Mononuclear cell (primary cell): ENCODE measurements around the gene SPC25. TPM values are rescaled to one million over a fixed set of nuclear protein-coding genes. Genes with fewer than 3 reads are reported as not detected.
"Not testable (repeated sequence)": the region's sequence is repeated elsewhere in the genome, so short reads cannot be mapped to it uniquely, and the experiment has no call there.

Source experiments
- H3K27me3 ChIP-seq: 2 replicates; pipeline ENCODE4 v1.6.0; 2011; ENCODE audit warnings: low read length, control low read depth; ENCODE audit not compliant: insufficient read depth
- H3K4me1 ChIP-seq: 2 replicates; pipeline ENCODE4 v1.5.1; 2011; ENCODE audit warnings: mild to moderate bottlenecking, low read length, control low read depth; ENCODE audit not compliant: insufficient read depth
- H3K4me3 ChIP-seq: 2 replicates; pipeline ENCODE4 v1.5.1; 2011; ENCODE audit warnings: mild to moderate bottlenecking, low read length, moderate library complexity
- H3K9me3 ChIP-seq: 2 replicates; pipeline ENCODE4 v1.5.1; 2011; ENCODE audit warnings: low read depth, mild to moderate bottlenecking, control low read depth, low read length
- total RNA-seq: library from RNA; depleted of rRNA; stranded (reverse); fragments of >200 nt; gene quantifications from one replicate; pipeline ENCODE4 v1.2.3, GENCODE V29; 2012

Gene SPC25
- 1.3 TPM for total RNA-seq

- H3K9me3 ChIP-seq, result no peaks in the 10 kb centered on the region
- H3K27me3 ChIP-seq, result no peaks in the 10 kb centered on the region
- peaks cover 11% of the 10 kb centered on the region for H3K4me1 ChIP-seq
- peak within 1 kb of the TSS; percentile 46 for H3K4me3 ChIP-seq
These were observed at the start of gene SPC25 for GRCh38 chr2:168890006-168890782. TSS of gene SPC25 (minus strand) at chr2:168890430. CDS start at chr2:168889519, 911 bp downstream.

- Histone ChIP-seq H3K4me1 (no peaks in the 10 kb centered on the region), H3K4me3 (no peak overlapping the region), H3K27me3 (no peaks in the 10 kb centered on the region), H3K9me3 (no peaks in the 10 kb centered on the region)
These were observed 49.7 kb upstream of the SPC25 start for GRCh38 chr2:168939918-168940317.

DNA sequence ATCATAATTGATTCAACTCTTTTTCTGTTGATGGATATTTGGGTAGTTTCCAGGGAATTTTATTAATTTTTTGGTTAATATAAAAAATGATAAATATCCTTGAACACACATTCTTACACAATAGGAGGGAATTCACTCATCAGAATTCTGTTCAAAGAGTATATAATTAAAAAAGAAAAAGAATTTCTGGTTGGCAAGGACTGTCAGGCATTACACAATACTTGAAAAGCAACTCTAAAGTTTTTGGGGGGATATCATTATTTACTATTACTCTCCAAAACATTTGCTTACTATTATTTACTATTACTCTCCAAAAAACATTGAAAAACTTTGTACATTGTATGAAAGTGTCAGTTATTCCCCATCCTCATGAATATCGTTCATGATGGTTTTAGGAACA, 48.8 kb upstream of the SPC25 start:
- Histone ChIP-seq H3K4me1 (no peaks in the 10 kb centered on the region), H3K9me3 (no peaks in the 10 kb centered on the region), H3K27me3 (no peaks in the 10 kb centered on the region), H3K4me3 (no peak overlapping the region)

DNA sequence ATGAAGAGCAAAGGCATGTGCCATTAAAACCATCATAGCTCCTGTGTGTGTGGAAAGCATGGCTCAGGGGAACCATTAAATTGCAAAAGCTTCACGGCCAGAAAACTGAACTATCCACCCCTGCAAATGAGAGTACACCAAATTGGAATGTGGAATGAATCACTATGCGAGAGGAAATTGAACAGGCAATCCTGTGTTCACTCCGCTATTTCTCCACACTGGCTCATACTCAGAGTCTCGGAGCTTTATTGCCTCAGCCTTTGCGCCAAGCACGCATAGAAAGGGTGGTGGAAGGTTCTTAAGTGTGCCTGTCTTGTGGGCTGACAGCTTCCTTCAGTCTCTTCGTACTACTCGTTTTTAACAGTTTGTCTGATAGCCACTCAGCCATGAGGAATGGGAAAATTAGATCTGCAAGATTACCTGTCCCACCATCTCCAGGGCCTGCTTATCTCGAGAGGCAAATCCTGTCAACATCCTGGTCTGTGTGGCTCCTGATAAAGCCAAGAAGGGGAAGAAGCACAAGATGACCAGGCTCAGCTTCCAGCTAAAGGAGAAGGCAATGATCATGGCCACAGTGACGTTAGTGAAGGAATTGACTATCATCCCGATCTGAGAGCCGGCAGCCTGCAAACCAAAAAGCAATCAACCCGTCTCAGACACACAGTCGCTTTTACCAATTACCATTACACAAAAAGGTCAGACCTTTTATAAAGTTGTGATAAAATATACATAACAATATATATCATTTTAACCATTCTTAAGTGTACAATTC, 45.8 kb upstream of the SPC25 start:
- no peaks in the 10 kb centered on the region for H3K27me3 ChIP-seq
- no peaks in the 10 kb centered on the region for H3K4me1 ChIP-seq
- no peaks in the 10 kb centered on the region for H3K9me3 ChIP-seq
- H3K4me3 ChIP-seq, result peak overlapping the region; percentile 8

DNA sequence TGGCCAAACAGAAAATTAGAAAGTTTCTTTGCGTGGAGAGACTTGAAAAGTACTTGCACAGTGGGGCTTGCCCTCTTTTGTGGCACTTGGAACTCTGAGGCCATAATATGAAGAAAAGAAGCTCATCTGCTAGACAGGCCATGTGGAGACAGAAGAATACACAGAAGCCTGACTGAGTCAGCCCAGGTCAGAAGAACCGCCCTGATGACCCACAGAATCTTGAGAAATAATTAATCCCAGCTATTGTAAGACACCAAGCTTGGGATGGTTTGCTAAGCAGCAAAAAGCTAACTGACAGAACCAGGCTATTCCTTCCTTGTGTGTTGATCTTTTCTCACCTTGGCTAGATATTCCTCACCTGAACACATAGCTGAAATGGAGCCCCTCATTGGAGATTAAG, 44.6 kb upstream of the SPC25 start:
- H3K4me1 ChIP-seq, result no peaks in the 10 kb centered on the region
- H3K4me3 ChIP-seq, result no peak overlapping the region
- no peaks in the 10 kb centered on the region for H3K27me3 ChIP-seq
- H3K9me3 ChIP-seq, result no peaks in the 10 kb centered on the region

- H3K4me3 ChIP-seq, H3K9me3 ChIP-seq, H3K4me1 ChIP-seq, H3K27me3 ChIP-seq: not testable (repeated sequence)
These were observed 41.9 kb upstream of the SPC25 start for GRCh38 chr2:168932174-168932573.

DNA sequence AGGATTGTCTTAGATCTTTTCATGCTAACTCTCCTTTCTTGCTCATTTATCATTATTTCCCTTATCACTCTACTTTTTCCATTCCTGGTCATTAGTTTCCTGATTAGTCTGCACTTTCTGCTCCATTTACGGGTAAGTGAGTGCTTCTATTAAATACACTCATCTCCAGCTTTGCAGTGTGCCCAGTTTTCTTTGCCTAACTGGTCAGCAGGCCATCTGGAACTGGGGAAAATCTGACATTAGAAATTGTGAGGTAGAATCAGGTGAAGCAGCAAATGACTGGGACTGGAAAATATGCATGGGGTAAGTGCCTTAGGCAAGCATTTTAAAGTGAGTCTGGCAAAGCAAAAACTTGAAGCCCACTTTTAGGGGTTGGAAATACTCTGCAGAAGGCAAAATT, 40.0 kb upstream of the SPC25 start:
- H3K9me3 ChIP-seq, result no peaks in the 10 kb centered on the region
- no peaks in the 10 kb centered on the region for H3K27me3 ChIP-seq

DNA sequence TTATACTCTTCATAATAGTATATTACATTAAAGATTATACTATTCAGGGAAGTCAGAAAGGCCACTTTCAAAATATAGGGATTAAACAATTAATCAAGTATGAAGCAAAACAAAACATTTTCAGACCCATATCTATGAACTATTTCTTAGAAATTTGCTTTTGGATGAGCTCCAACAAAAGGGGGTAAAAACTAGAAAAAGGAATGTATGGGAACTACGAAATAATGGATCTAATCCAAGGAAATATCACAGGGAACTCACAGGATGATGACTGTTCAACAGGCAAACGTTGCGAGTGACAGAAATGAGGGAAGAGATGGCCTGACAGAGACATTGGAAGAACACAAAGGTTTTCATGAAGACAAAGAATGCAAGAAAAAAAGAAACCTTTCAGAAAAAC, 38.8 kb upstream of the SPC25 start:
- Histone ChIP-seq H3K4me1 (no peaks in the 10 kb centered on the region), H3K27me3 (no peaks in the 10 kb centered on the region), H3K4me3 (no peak overlapping the region), H3K9me3 (no peaks in the 10 kb centered on the region)

More for the DNA sequence above, 40.0 kb upstream of the SPC25 start:
- Histone ChIP-seq H3K4me3 (no peak overlapping the region), H3K4me1 (no peaks in the 10 kb centered on the region)

DNA sequence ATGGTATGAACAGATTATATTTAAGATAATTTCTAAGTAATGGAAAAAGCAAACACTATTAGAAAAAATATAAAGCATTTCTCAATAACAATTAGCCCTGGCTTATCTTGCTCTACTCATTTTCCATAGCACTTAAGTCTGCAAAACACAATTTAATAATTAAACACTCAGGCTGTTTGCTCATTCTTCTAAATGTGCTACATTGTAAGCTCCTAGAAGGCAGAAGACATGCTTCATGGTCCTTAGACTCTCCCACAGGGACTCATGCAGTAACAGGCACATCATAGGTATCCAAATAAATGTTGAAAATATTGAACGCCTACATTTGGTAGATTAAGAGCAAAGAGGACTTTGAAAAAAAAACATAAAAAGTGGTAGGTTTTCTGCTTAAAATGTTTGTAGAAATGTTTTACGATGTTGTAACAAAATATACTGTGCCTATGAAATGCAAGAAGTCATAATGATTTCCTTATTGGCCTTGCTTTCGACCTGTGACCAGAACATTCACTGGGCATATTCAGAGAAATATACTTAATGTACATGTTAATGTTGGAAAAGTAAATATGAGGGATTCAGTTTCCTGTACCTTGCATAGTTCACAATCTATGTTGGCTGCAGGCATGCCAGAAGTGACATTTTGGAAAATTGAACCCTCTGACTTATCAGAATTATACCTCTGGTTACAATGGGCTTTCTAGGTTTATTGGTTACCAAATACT, 38.0 kb upstream of the SPC25 start:
- no peaks in the 10 kb centered on the region for H3K9me3 ChIP-seq
- no peaks in the 10 kb centered on the region for H3K27me3 ChIP-seq
- no peak overlapping the region for H3K4me3 ChIP-seq
- H3K4me1 ChIP-seq, result no peaks in the 10 kb centered on the region

- H3K4me1 ChIP-seq, result no peaks in the 10 kb centered on the region
- no peaks in the 10 kb centered on the region for H3K27me3 ChIP-seq
- no peaks in the 10 kb centered on the region for H3K9me3 ChIP-seq
- no peak overlapping the region for H3K4me3 ChIP-seq
These were observed 36.6 kb upstream of the SPC25 start for GRCh38 chr2:168926621-168927386.

GRCh38 chr2:168920504-168921157, 30.4 kb upstream of the SPC25 start:
- no peak overlapping the region for H3K4me3 ChIP-seq
- H3K9me3 ChIP-seq, result peaks cover under 1% of the 10 kb centered on the region
- no peaks in the 10 kb centered on the region for H3K27me3 ChIP-seq
- no peaks in the 10 kb centered on the region for H3K4me1 ChIP-seq

DNA sequence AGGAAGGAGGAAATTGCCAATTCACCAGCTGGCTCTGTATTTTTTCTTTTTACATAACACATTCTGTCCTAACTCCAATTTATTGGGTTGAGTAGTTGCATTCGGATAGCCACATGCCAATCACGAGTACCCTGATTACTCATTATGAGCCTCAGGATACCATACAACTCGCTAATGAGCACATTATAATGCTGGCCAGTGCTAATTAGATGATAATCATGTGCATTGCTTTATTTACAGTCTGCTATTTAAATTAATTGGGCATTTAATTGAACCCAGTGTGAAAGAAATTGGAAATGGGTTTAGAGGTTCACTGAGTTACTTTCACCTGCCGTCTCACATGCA, 26.1 kb upstream of the SPC25 start:
- peaks cover 7% of the 10 kb centered on the region for H3K27me3 ChIP-seq
- H3K4me3 ChIP-seq, result no peak overlapping the region
- H3K4me1 ChIP-seq, result no peaks in the 10 kb centered on the region
- H3K9me3 ChIP-seq, result peaks cover 4% of the 10 kb centered on the region

DNA sequence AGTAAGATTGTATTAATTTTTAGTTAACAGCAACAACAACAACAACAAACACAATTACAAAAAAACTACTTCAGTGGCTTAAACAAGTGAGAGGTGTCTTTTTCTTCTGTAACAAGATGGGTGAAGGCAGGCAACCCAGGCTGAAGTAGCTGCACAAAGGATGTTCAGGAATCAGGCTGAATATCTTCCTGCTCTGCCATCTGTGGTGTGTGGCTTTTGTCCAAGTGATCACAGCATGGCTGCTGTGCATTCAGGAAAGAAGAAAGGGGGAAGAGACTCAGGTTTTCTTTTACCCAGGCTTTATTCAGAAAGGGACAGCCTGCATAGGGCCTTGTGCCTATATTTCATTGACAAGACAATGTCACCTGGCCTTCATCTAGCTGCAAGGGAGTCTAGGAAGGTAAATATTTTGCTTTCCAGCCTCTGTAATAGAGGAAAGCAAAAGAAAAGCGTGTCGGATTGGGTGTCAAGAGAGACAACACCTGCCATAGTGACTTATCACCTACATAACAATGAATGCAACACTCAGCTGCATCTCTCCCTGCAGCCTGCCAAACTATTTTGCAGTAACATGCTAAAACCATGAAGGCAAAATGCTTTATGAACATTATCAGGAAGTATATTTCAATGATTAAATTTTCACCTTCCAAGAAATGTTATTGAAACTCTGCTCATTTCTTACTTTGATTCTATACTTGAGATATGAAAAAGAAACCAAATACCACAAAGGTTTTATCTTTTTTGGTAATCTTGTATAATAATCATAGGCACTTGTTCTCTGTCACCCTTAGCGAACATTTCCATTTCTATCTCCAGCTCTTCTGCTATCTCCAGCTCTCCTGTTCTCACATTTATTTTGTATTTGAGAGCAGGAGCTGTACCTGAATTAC, 25.5 kb upstream of the SPC25 start:
- Histone ChIP-seq H3K4me1 (no peaks in the 10 kb centered on the region), H3K27me3 (peaks cover 8% of the 10 kb centered on the region), H3K4me3 (no peak overlapping the region), H3K9me3 (peaks cover 4% of the 10 kb centered on the region)
